ENCODE data around the gene NDUFAF4.

Gene NDUFAF4

DNA sequence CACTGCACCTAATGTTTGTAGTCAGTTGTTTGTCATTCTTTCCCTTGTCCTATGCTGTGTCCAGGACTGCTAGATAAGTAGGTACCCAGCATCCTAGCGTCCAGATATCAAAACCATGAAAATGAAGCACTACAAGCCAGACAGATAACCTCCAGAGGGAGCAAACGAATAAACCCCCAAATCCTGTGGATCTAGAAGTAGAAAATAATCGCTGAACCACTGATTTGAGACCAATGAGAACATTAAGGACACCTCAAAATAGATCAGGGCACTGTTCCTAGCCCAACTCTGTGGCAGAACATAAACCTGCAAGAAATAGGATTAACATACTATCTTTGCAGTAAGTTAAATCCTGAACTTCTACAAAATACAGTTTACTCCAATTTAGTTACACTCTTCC is 25.7 kb upstream of the NDUFAF4 start:
- TF ChIP-seq, protein P1, sequence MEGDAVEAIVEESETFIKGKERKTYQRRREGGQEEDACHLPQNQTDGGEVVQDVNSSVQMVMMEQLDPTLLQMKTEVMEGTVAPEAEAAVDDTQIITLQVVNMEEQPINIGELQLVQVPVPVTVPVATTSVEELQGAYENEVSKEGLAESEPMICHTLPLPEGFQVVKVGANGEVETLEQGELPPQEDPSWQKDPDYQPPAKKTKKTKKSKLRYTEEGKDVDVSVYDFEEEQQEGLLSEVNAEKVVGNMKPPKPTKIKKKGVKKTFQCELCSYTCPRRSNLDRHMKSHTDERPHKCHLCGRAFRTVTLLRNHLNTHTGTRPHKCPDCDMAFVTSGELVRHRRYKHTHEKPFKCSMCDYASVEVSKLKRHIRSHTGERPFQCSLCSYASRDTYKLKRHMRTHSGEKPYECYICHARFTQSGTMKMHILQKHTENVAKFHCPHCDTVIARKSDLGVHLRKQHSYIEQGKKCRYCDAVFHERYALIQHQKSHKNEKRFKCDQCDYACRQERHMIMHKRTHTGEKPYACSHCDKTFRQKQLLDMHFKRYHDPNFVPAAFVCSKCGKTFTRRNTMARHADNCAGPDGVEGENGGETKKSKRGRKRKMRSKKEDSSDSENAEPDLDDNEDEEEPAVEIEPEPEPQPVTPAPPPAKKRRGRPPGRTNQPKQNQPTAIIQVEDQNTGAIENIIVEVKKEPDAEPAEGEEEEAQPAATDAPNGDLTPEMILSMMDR (IDR thresholded peaks at IDR 0.05; ENCODE audit: insufficient read depth, low read depth, low read length, missing control alignments), result no peak
- no peak overlapping the region for H3K4me3 ChIP-seq (ENCODE audit: low read length)
- DNase-seq (ENCODE audit: low read depth), result no peak

DNA sequence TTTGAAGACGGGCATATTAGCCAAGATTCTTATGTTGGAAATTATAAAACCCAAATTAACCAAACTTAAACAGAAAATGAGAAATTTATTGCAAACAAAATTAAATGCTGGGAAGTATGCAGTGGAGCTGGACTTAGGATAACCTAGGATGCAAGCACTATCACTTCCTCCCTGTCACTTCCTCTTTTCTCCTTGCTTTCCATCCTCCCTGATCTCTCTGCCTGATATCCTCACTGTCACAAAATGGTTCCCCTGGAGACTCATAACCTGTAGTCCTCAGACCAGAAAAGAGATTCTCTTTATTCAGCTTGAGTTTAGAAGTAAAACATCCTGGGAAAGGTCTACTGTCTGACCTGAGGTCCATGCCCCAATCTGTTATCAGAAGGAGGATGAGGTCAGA is 19.4 kb upstream of the NDUFAF4 start:
- TF ChIP-seq, protein P1 (IDR thresholded peaks at IDR 0.05; ENCODE audit: insufficient read depth, low read depth, low read length, missing control alignments), result no peak
- H3K4me3 ChIP-seq (ENCODE audit: low read length), result no peak overlapping the region
- DNase-seq (ENCODE audit: low read depth), result no peak

DNA sequence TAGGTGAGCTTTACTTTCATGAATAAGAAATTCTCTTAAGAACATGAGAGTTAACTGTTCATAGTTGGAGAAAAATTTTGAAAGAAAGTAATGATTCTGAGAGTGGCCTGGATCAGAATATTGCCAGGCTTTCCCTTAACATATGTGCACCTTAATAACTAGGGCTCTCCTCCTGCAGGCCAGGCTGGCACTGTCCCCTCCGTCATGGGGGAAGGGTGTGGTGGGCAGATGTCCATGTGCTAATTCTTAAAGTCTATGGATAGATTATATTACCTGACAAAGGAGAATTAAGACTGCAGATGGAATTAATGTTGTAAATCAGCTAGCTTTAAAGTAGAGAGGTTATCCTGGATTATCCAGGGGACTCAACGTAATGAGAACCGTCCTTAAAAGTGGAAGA is 15.9 kb upstream of the NDUFAF4 start:
- TF ChIP-seq, protein P1 (IDR thresholded peaks at IDR 0.05; ENCODE audit: insufficient read depth, low read depth, low read length, missing control alignments), result no peak
- no peak overlapping the region for H3K4me3 ChIP-seq (ENCODE audit: low read length)
- DNase-seq (ENCODE audit: low read depth), result no peak

DNA sequence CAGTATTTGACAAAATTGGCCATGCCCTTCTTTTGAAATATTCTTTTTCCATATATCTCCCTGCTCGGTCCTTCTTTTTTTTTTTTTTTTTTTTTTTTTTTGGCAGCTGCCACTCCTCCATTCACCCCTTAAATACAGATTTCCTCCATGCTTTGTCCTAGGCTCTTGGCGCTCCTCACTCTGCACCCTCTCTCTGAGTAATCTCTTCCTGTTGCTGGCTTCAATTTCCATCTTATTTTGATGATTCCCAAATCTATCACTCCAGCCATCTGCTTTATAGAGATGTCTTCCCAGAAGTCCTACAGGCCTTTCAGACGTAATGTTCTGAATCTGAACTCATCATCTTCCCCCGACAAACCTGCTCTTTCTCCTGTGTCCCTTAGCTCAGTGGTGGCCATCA is 14.1 kb upstream of the NDUFAF4 start:
- H3K4me3 ChIP-seq (ENCODE audit: low read length), result no peak overlapping the region
- TF ChIP-seq, protein P1 (IDR thresholded peaks at IDR 0.05; ENCODE audit: insufficient read depth, low read depth, low read length, missing control alignments), result no peak
- DNase-seq (ENCODE audit: low read depth), result no peak

DNA sequence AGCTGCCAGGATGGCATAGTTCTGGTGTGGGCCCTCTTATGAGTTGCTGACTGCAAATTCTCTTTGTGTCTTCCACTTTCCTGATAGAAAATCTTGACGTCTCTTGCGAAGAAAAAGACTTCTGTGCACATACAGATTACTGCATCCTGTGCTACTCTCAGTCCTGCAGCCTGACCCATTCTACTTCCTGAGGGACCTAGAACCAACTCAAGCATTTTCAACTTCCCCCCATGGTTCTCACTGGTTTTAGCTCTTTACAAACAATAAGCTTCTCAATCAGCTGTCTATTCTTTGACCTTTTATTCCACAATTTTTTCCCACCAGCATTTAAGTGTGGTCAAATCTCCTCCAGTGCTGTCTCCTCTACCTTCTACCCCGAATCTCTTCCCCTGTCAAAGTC is 13.5 kb upstream of the NDUFAF4 start:
- DNase-seq (ENCODE audit: low read depth), result no peak
- TF ChIP-seq, protein P1 (IDR thresholded peaks at IDR 0.05; ENCODE audit: insufficient read depth, low read depth, low read length, missing control alignments), result no peak
- no peak overlapping the region for H3K4me3 ChIP-seq (ENCODE audit: low read length)

DNA sequence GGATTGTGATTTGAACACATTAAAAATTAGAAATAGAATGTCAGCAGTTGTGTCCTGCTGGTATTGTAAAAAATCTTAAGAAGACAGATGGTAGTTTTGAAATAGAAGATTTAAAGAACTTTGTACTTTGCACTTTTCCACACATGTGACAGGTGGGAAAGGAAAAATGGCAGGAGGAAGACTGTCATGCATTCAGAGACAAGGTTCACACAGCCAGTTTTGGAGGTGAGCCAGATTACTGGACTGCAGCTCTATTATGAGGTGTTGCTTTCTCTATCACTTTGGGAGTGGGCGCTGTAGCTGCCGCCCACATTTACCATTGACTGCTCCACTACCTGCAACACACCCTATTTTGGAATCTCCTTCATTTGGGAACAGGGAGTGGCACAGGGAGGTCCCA is 12.1 kb upstream of the NDUFAF4 start:
- no peak overlapping the region for H3K4me3 ChIP-seq (ENCODE audit: low read length)
- DNase-seq (ENCODE audit: low read depth), result no peak
- TF ChIP-seq, protein P1 (IDR thresholded peaks at IDR 0.05; ENCODE audit: insufficient read depth, low read depth, low read length, missing control alignments), result no peak

DNA sequence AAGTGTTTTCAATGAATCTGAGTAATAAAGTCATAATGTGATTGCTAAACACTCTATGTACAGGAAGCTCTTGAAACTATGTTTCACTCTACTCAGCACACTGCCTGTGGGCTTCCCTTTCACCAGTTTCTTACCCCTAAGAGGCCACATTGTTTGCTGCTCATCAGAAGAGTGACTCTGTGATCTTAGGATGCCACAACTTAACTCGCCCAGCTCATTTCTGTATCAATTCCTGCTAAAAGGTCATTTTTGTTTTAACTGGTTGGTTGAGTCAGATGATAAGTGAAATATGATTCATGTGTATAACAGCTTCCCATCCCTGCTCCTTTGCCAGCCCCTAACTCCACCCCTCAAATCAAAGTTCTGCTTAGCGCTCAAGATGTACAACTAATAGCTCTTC is 9.8 kb upstream of the NDUFAF4 start:
- TF ChIP-seq, protein P1 (IDR thresholded peaks at IDR 0.05; ENCODE audit: insufficient read depth, low read depth, low read length, missing control alignments), result no peak
- H3K4me3 ChIP-seq (ENCODE audit: low read length), result no peak overlapping the region
- peak; percentile 36 for DNase-seq (ENCODE audit: low read depth)

Measured in epithelial cell of esophagus (primary cell).